GM06990 (cell line): Measurements from ENCODE around the gene IRX1.

Experiments
- DNase-seq: peaks from one replicate; pipeline ENCODE4 v3.0.0-alpha.2; 2011; ENCODE audit not compliant: insufficient read length; ENCODE audit errors: extremely low read depth
- H3K27me3 ChIP-seq: replicated peaks from 2 replicates; pipeline ENCODE4 v1.6.0; 2011; ENCODE audit warnings: low read length; ENCODE audit not compliant: control insufficient read depth, insufficient read depth
- H3K36me3 ChIP-seq: 2 replicates; pipeline ENCODE4 v1.5.1; 2011; ENCODE audit warnings: low read length; ENCODE audit not compliant: control insufficient read depth, insufficient read depth
- H3K4me3 ChIP-seq: replicated peaks from 2 replicates; pipeline ENCODE4 v1.5.1; 2011; ENCODE audit warnings: low read depth, mild to moderate bottlenecking, control low read depth, low read length
- TF ChIP-seq, protein P1 (sequence below): IDR thresholded peaks from 2 replicates; pipeline ENCODE4 v1.5.1; 2011; ENCODE audit warnings: low read length, control low read depth, mild to moderate bottlenecking, inconsistent platforms; ENCODE audit not compliant: insufficient read depth, poor library complexity, severe bottlenecking

The IRX1 gene

DNA sequence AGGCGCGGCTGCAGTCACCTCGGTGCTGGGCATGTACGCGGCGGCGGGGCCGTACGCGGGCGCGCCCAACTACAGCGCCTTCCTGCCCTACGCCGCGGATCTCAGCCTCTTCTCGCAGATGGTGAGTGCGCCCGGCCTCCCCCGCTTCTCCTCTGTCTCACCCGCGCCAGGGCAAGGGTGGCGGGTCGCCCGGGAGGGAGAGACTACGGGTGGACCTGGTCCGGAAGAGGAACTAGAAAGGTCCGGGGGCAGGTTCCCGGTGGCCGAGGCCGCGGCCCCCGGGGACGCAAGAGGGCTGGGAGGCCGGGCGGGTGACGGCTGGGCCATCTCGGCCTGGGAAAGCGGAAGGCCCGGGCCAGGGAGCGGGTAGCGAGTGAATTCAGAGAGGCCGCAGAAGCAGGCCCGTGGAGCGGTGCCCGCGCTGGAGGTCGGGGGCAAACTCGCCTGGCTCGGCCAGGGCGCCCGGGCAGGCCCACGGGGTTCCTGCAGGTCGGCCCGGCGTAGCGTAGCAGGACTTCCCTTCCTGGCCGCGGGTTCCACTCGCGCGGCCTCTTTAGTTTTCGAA lies 711 bp downstream of the IRX1 start:
- no peaks in the 10 kb centered on the region for H3K27me3 ChIP-seq
- H3K36me3 ChIP-seq, result no peaks in the 10 kb centered on the region
- DNase-seq, result no peak
- H3K4me3 ChIP-seq, result no peak overlapping the region
- TF ChIP-seq, protein P1, sequence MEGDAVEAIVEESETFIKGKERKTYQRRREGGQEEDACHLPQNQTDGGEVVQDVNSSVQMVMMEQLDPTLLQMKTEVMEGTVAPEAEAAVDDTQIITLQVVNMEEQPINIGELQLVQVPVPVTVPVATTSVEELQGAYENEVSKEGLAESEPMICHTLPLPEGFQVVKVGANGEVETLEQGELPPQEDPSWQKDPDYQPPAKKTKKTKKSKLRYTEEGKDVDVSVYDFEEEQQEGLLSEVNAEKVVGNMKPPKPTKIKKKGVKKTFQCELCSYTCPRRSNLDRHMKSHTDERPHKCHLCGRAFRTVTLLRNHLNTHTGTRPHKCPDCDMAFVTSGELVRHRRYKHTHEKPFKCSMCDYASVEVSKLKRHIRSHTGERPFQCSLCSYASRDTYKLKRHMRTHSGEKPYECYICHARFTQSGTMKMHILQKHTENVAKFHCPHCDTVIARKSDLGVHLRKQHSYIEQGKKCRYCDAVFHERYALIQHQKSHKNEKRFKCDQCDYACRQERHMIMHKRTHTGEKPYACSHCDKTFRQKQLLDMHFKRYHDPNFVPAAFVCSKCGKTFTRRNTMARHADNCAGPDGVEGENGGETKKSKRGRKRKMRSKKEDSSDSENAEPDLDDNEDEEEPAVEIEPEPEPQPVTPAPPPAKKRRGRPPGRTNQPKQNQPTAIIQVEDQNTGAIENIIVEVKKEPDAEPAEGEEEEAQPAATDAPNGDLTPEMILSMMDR, result no peak

DNA sequence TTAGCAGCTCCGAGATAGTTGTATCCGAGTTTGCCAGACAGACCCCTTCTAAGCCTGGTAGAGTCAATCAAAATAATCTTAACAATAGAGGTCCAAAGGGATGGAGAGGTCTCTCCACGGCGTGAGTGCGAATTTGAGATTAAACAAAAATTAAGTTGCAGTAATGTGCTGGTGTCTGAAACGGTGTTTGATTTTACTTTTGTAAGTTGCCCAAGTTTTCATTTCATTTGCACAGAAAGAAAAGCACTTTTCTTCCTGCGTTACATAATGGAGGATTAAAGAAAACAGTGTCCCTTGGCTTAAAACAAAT lies 1.2 kb downstream of the IRX1 start:
- no peak overlapping the region for H3K4me3 ChIP-seq
- TF ChIP-seq, protein P1, result no peak

DNA sequence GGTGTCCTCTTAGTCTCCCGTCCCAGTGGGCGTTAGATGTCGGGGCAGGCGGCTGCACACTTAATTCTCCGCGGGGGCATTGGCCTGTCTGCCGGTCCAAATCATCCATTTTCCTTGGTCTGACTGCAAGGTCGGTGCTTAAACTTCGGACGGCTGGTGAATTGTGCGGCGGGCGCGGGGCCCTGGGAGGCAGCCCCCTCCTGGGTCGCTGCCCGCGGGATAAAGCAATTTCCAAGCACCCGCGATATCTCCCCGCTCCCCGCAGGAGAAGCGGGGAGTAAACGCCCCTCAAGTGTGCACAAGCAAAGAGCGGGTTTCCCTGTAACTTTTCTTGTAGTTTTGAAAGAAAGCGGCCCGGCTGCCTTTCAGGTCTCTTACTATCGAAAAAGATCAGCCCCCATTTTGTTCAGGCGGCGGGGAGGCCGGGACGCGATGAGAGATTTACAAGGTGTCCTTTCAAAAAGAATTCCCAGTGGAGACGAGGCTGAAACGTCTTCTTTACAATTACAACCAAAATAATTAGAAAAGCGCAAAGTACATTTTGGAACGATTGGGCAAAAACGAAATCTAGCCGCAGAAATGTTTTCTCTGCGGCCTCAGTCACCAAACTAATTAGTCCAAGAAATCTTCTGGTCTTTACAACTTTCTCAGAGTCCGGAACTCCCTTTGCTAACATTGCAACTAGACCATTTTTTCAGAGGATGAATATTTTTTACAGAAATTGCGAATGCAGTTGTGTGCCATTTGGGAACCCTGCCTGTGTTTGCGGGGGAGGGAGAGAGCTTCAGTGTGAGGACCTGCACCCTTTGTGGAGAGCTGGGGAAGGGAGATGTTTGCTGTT lies 1.8 kb downstream of the IRX1 start:
- no peaks in the 10 kb centered on the region for H3K36me3 ChIP-seq
- DNase-seq, result no peak
- TF ChIP-seq, protein P1, result no peak
- no peaks in the 10 kb centered on the region for H3K27me3 ChIP-seq
- no peak overlapping the region for H3K4me3 ChIP-seq

More for the DNA sequence above, 1.2 kb downstream of the IRX1 start:
- DNase-seq, result no peak
- H3K27me3 ChIP-seq, result no peaks in the 10 kb centered on the region
- no peaks in the 10 kb centered on the region for H3K36me3 ChIP-seq

DNA sequence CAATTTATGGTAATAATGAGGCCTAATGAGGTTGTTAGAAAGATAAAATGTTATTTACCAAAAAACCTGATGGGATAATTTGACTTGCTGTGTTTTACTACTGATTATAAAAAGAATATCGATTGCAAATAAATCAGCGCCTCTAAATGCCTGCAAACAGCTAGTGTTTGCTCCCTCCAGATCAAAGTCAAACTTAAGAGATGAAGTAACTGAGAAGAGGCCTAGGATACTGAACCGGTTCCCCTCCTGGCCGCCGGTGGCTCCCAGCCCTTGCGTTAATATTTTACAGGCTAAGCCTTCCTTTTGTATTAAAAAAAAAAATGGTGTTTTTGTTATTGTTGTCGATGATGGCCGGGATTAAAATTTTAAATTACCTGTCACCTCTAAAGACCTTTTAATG lies 2.6 kb downstream of the IRX1 start:
- no peaks in the 10 kb centered on the region for H3K27me3 ChIP-seq
- H3K4me3 ChIP-seq, result no peak overlapping the region
- TF ChIP-seq, protein P1, result no peak
- no peak for DNase-seq
- H3K36me3 ChIP-seq, result no peaks in the 10 kb centered on the region

DNA sequence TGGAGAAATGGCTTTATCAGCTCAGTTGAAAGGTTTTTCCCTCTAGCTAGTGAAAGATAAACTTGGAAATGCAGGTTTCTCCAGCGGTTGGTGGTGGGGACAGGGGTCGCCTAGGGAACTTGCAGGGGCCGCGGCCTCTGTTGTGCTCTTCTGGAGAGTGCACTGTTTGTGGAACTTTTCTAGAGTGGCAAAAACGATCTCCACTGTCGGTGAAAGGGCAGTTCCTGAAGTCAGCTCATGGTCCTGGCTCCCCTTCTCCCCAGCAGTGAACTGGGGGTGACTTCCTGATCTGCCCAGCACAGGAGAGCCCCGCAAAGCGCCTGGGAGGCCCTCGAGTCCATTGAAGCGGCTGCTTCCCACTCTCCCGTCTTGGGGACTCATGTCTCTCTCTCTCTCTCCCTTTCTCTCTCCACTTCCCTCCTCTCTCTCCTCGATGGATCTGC lies 3.2 kb downstream of the IRX1 start:
- no peaks in the 10 kb centered on the region for H3K27me3 ChIP-seq
- DNase-seq, result no peak
- no peak overlapping the region for H3K4me3 ChIP-seq
- no peaks in the 10 kb centered on the region for H3K36me3 ChIP-seq
- TF ChIP-seq, protein P1, result no peak
